DMS79 (cell line): ENCODE results near the gene PRDM1.

Experiments
- DNase-seq: peaks from one replicate; lab custom pipeline; 2025; lab: John Stamatoyannopoulos, UW

PRDM1 gene

GRCh38 chr6:106085984-106086813 lies at the start of gene PRDM1:
Gene PRDM1, plus strand, starts transcription at chr6:106086336. Its CDS starts 218 bp downstream, at chr6:106086554.
- DNase-seq, result peak; percentile 67

- no peak for DNase-seq
Observed at GRCh38 chr6:106037060-106037459, 49.1 kb upstream of the PRDM1 start.

- DNase-seq, result no peak
Observed at GRCh38 chr6:106039897-106040592, 46.1 kb upstream of the PRDM1 start.

- DNase-seq, result no peak
Observed at GRCh38 chr6:106044151-106044550, 42.0 kb upstream of the PRDM1 start.

- DNase-seq, result no peak
Observed at GRCh38 chr6:106045077-106045476, 41.1 kb upstream of the PRDM1 start.

- DNase-seq, result no peak
Observed at GRCh38 chr6:106046116-106046853, 39.9 kb upstream of the PRDM1 start.

GRCh38 chr6:106046854-106047200 lies 39.3 kb upstream of the PRDM1 start:
- no peak for DNase-seq

GRCh38 chr6:106048336-106048735 lies 37.8 kb upstream of the PRDM1 start:
- no peak for DNase-seq

GRCh38 chr6:106050538-106050937 lies 35.6 kb upstream of the PRDM1 start:
- no peak for DNase-seq

- DNase-seq, result no peak
Observed at GRCh38 chr6:106051226-106051625, 34.9 kb upstream of the PRDM1 start.

- no peak for DNase-seq
Observed at GRCh38 chr6:106053484-106054205, 32.5 kb upstream of the PRDM1 start.

- DNase-seq, result no peak
Observed at GRCh38 chr6:106055489-106055888, 30.6 kb upstream of the PRDM1 start.

GRCh38 chr6:106056060-106056745 lies 29.9 kb upstream of the PRDM1 start:
- DNase-seq, result no peak

GRCh38 chr6:106056746-106057390 lies 29.3 kb upstream of the PRDM1 start:
- no peak for DNase-seq

GRCh38 chr6:106059331-106059730 lies 26.8 kb upstream of the PRDM1 start:
- DNase-seq, result no peak

- no peak for DNase-seq
Observed at GRCh38 chr6:106060167-106060566, 26.0 kb upstream of the PRDM1 start.

- DNase-seq, result no peak
Observed at GRCh38 chr6:106063448-106063850, 22.7 kb upstream of the PRDM1 start.

- DNase-seq, result no peak
Observed at GRCh38 chr6:106064142-106064541, 22.0 kb upstream of the PRDM1 start.

GRCh38 chr6:106064756-106065155 lies 21.4 kb upstream of the PRDM1 start:
- no peak for DNase-seq

- DNase-seq, result no peak
Observed at GRCh38 chr6:106066989-106067388, 19.1 kb upstream of the PRDM1 start.

- peak; percentile 79 for DNase-seq
Observed at GRCh38 chr6:106069478-106069877, 16.7 kb upstream of the PRDM1 start.
